Large intestine (tissue), 3 donors: Measurements from ENCODE around the gene CDH2. TPM values are rescaled to one million over a fixed set of nuclear protein-coding genes. Genes with fewer than 3 reads are reported as not detected.
A peak's percentile ranks its signal among the peaks of the same experiment; 100 is the strongest.

Source experiments
- DNase-seq, 2 donors: peaks; one replicate each; pipeline versions ENCODE4 v3.0.0 to v3.0.0-alpha.2; 2013
- H3K27ac ChIP-seq: one replicate; pipeline ENCODE4 v1.5.1; 2013; ENCODE audit warnings: low read length
- H3K27me3 ChIP-seq: 2 replicates; pipeline ENCODE4 v1.6.1; 2013; ENCODE audit warnings: low read length; ENCODE audit not compliant: control insufficient read depth, insufficient read depth
- H3K36me3 ChIP-seq: 2 replicates; pipeline ENCODE4 v1.6.1; 2013; ENCODE audit warnings: low read length; ENCODE audit not compliant: control insufficient read depth, insufficient read depth
- H3K4me1 ChIP-seq: one replicate; pipeline ENCODE4 v1.6.1; 2013; ENCODE audit warnings: low read length; ENCODE audit not compliant: control insufficient read depth, insufficient read depth
- H3K4me3 ChIP-seq: one replicate; pipeline ENCODE4 v1.5.1; 2013; ENCODE audit warnings: low read length
- H3K9me3 ChIP-seq: one replicate; pipeline ENCODE4 v1.6.1; 2013; ENCODE audit warnings: mild to moderate bottlenecking, low read depth, low read length, moderate library complexity; ENCODE audit not compliant: control insufficient read depth
- WGBS: methylation state at CpG from one replicate; pipeline ENCODE4 v1.1.5; 2013; ENCODE audit warnings: low lambda C conversion rate; ENCODE audit not compliant: insufficient coverage; 5-methylcytosine and 5-hydroxymethylcytosine counted together
- polyA plus RNA-seq: library from polyadenylated mRNA; unstranded; fragments of 120-200 nt; gene quantifications from one replicate; pipeline ENCODE4 v1.2.1, GENCODE V29; 2013

CDH2 gene
- polyA plus RNA-seq, 1 donor: 14.2 TPM

GRCh38 chr18:28132084-28132483 is 44.8 kb downstream of the CDH2 start:
- no peak overlapping the region for H3K4me3 ChIP-seq
- H3K4me1 ChIP-seq: no peaks in the 10 kb centered on the region
- no CpG with 5 or more reads among the region's 5 CpGs for WGBS
- no peaks in the 10 kb centered on the region for H3K36me3 ChIP-seq
- no peaks in the 10 kb centered on the region for H3K27me3 ChIP-seq
- DNase-seq: peak in 1 of 2 donors; percentile 48
- H3K27ac ChIP-seq: no peak overlapping the region
- H3K9me3 ChIP-seq: no peaks in the 10 kb centered on the region

GRCh38 chr18:28128659-28128980 is 48.3 kb downstream of the CDH2 start:
- H3K4me3 ChIP-seq: no peak overlapping the region
- H3K27ac ChIP-seq: no peak overlapping the region
- no peaks in the 10 kb centered on the region for H3K9me3 ChIP-seq
- WGBS: no CpG with 5 or more reads among the region's 3 CpGs
- no peaks in the 10 kb centered on the region for H3K36me3 ChIP-seq
- no peaks in the 10 kb centered on the region for H3K27me3 ChIP-seq
- no peaks in the 10 kb centered on the region for H3K4me1 ChIP-seq
- no peak for DNase-seq

- Histone ChIP-seq H3K4me1 (no peaks in the 10 kb centered on the region), H3K27me3 (no peaks in the 10 kb centered on the region), H3K27ac (no peak overlapping the region), H3K4me3 (no peak overlapping the region), H3K9me3 (no peaks in the 10 kb centered on the region), H3K36me3 (no peaks in the 10 kb centered on the region)
- DNase-seq: no peak
- WGBS: 40% methylated on average over 1 of the region's 5 CpGs
Observed at GRCh38 chr18:28127763-28128658, 48.9 kb downstream of the CDH2 start.

GRCh38 chr18:28127228-28127627 is 49.7 kb downstream of the CDH2 start:
- no peak overlapping the region for H3K4me3 ChIP-seq
- no peak for DNase-seq
- no peaks in the 10 kb centered on the region for H3K36me3 ChIP-seq
- 94% methylated on average over 5 of the region's 6 CpGs for WGBS
- no peaks in the 10 kb centered on the region for H3K4me1 ChIP-seq
- H3K27me3 ChIP-seq: no peaks in the 10 kb centered on the region
- no peaks in the 10 kb centered on the region for H3K9me3 ChIP-seq
- H3K27ac ChIP-seq: no peak overlapping the region

- H3K27ac ChIP-seq: no peak overlapping the region
- WGBS: no CpG with 5 or more reads among the region's 5 CpGs
- H3K27me3 ChIP-seq: no peaks in the 10 kb centered on the region
- H3K9me3 ChIP-seq: no peaks in the 10 kb centered on the region
- no peak for DNase-seq
- H3K4me1 ChIP-seq: no peaks in the 10 kb centered on the region
- H3K4me3 ChIP-seq: no peak overlapping the region
- H3K36me3 ChIP-seq: no peaks in the 10 kb centered on the region
Observed at GRCh38 chr18:28126768-28127167, 50.2 kb downstream of the CDH2 start.

- WGBS: 86% methylated on average over 1 of the region's 3 CpGs
- no peak overlapping the region for H3K4me3 ChIP-seq
Observed at GRCh38 chr18:28125051-28125450, 51.9 kb downstream of the CDH2 start.

GRCh38 chr18:28124131-28125029 is 52.5 kb downstream of the CDH2 start:
- H3K27me3 ChIP-seq: no peaks in the 10 kb centered on the region
- no peak overlapping the region for H3K4me3 ChIP-seq
- H3K4me1 ChIP-seq: no peaks in the 10 kb centered on the region
- no peaks in the 10 kb centered on the region for H3K9me3 ChIP-seq
- WGBS: 85% methylated on average over 2 of the region's 4 CpGs
- DNase-seq: no peak
- H3K27ac ChIP-seq: no peak overlapping the region
- no peaks in the 10 kb centered on the region for H3K36me3 ChIP-seq

More at GRCh38 chr18:28125051-28125450, 51.9 kb downstream of the CDH2 start:
- Histone ChIP-seq H3K9me3 (no peaks in the 10 kb centered on the region), H3K27ac (no peak overlapping the region), H3K36me3 (no peaks in the 10 kb centered on the region), H3K27me3 (no peaks in the 10 kb centered on the region), H3K4me1 (no peaks in the 10 kb centered on the region)
- no peak for DNase-seq

GRCh38 chr18:28123401-28124030 is 53.4 kb downstream of the CDH2 start:
- 86% methylated on average over 1 of the region's 3 CpGs for WGBS
- Histone ChIP-seq H3K27ac (no peak overlapping the region), H3K4me3 (no peak overlapping the region), H3K4me1 (no peaks in the 10 kb centered on the region), H3K27me3 (no peaks in the 10 kb centered on the region), H3K36me3 (no peaks in the 10 kb centered on the region), H3K9me3 (no peaks in the 10 kb centered on the region)
- no peak for DNase-seq

- H3K9me3 ChIP-seq: no peaks in the 10 kb centered on the region
- 100% methylated on average over 1 of the region's 2 CpGs for WGBS
- no peak for DNase-seq
Observed at GRCh38 chr18:28120828-28121515, 56.0 kb downstream of the CDH2 start.

GRCh38 chr18:28116461-28116860 is 60.5 kb downstream of the CDH2 start:
- Histone ChIP-seq H3K36me3 (no peaks in the 10 kb centered on the region), H3K27ac (no peak overlapping the region), H3K27me3 (no peaks in the 10 kb centered on the region), H3K9me3 (no peaks in the 10 kb centered on the region), H3K4me1 (peaks cover 5% of the 10 kb centered on the region), H3K4me3 (no peak overlapping the region)
- DNase-seq: no peak
- WGBS: no CpG with 5 or more reads among the region's 1 CpG

More at GRCh38 chr18:28120828-28121515, 56.0 kb downstream of the CDH2 start:
- Histone ChIP-seq H3K4me1 (no peaks in the 10 kb centered on the region), H3K27me3 (no peaks in the 10 kb centered on the region), H3K4me3 (no peak overlapping the region), H3K27ac (no peak overlapping the region), H3K36me3 (no peaks in the 10 kb centered on the region)
